ENCODE measurements around the gene NRXN3.

NRXN3 gene

GRCh38 chr14:79150226-79150625 lies 980.1 kb downstream of the NRXN3 start:
- DNase-seq (ENCODE audit: low spot score) = no peak

- no peak for DNase-seq (ENCODE audit: low spot score)
These were observed 987.2 kb downstream of the NRXN3 start for GRCh38 chr14:79157369-79157768.

GRCh38 chr14:79161571-79161970 lies 991.4 kb downstream of the NRXN3 start:
- no peak for DNase-seq (ENCODE audit: low spot score)

GRCh38 chr14:79162833-79163232 lies 992.7 kb downstream of the NRXN3 start:
- DNase-seq (ENCODE audit: low spot score) = no peak

- no peak for DNase-seq (ENCODE audit: low spot score)
These were observed 995.4 kb downstream of the NRXN3 start for GRCh38 chr14:79165471-79166090.

GRCh38 chr14:79166171-79166570 lies 996.0 kb downstream of the NRXN3 start:
- DNase-seq (ENCODE audit: low spot score) = no peak

- DNase-seq (ENCODE audit: low spot score) = no peak
These were observed 997.8 kb downstream of the NRXN3 start for GRCh38 chr14:79167957-79168356.

- no peak for DNase-seq (ENCODE audit: low spot score)
These were observed 1005.5 kb downstream of the NRXN3 start for GRCh38 chr14:79175671-79176070.

GRCh38 chr14:79177106-79177505 lies 1006.9 kb downstream of the NRXN3 start:
- DNase-seq (ENCODE audit: low spot score) = no peak

- DNase-seq (ENCODE audit: low spot score) = no peak
These were observed 1008.5 kb downstream of the NRXN3 start for GRCh38 chr14:79178719-79179118.

GRCh38 chr14:79179985-79180384 lies 1009.8 kb downstream of the NRXN3 start:
- no peak for DNase-seq (ENCODE audit: low spot score)

- no peak for DNase-seq (ENCODE audit: low spot score)
These were observed 1010.5 kb downstream of the NRXN3 start for GRCh38 chr14:79180656-79181055.

GRCh38 chr14:79186523-79186922 lies 1016.4 kb downstream of the NRXN3 start:
- no peak for DNase-seq (ENCODE audit: low spot score)

- DNase-seq (ENCODE audit: low spot score) = no peak
These were observed 1023.7 kb downstream of the NRXN3 start for GRCh38 chr14:79193689-79194477.

- DNase-seq (ENCODE audit: low spot score) = no peak
These were observed 1026.0 kb downstream of the NRXN3 start for GRCh38 chr14:79196216-79196615.

GRCh38 chr14:79197516-79197915 lies 1027.3 kb downstream of the NRXN3 start:
- no peak for DNase-seq (ENCODE audit: low spot score)

GRCh38 chr14:79199217-79199616 lies 1029.0 kb downstream of the NRXN3 start:
- DNase-seq (ENCODE audit: low spot score) = no peak

GRCh38 chr14:79201564-79202207 lies 1031.5 kb downstream of the NRXN3 start:
- DNase-seq (ENCODE audit: low spot score) = no peak

GRCh38 chr14:79204591-79204990 lies 1034.4 kb downstream of the NRXN3 start:
- no peak for DNase-seq (ENCODE audit: low spot score)

GRCh38 chr14:79209418-79209817 lies 1039.2 kb downstream of the NRXN3 start:
- no peak for DNase-seq (ENCODE audit: low spot score)

GRCh38 chr14:79225815-79226214 lies 1055.6 kb downstream of the NRXN3 start:
- DNase-seq (ENCODE audit: low spot score) = no peak

GRCh38 chr14:79229383-79229909 lies 1059.3 kb downstream of the NRXN3 start:
- DNase-seq (ENCODE audit: low spot score) = no peak

GRCh38 chr14:79242666-79243065 lies 1072.5 kb downstream of the NRXN3 start:
- no peak for DNase-seq (ENCODE audit: low spot score)

Measured in HuH-7.5 (cell line).